HepG2 (cell line): ENCODE results near the gene CNNM3. TPM values are rescaled to one million over a fixed set of nuclear protein-coding genes. Genes with fewer than 3 reads are reported as not detected.

Experiments
- ARNTL ChIP-seq: sonication (generic); formaldehyde crosslinking; IDR thresholded peaks from 2 replicates; pipeline ENCODE4 v1.4.0; 2020; ENCODE audit warnings: mild to moderate bottlenecking, missing genetic modification reagents
- LRRFIP1 ChIP-seq: sonication (generic); formaldehyde crosslinking; conservative IDR thresholded peaks from 2 replicates; pipeline ENCODE4 v1.4.0; 2020; ENCODE audit warnings: missing genetic modification reagents
- NFIB ChIP-seq: sonication (generic); formaldehyde crosslinking; IDR thresholded peaks from 2 replicates; pipeline ENCODE4 v1.9.0; 2021; ENCODE audit warnings: missing genetic modification reagents, mild to moderate bottlenecking, borderline replicate concordance
- SP4 ChIP-seq: sonication (generic); formaldehyde crosslinking; IDR thresholded peaks from 2 replicates; pipeline ENCODE4 v1.8.1; 2023; ENCODE audit warnings: mild to moderate bottlenecking, missing genetic modification reagents
- THAP7 ChIP-seq: sonication (generic); formaldehyde crosslinking; IDR thresholded peaks from 2 replicates; pipeline ENCODE4 v1.8.1; 2023; ENCODE audit warnings: mild to moderate bottlenecking, missing genetic modification reagents
- USF2 ChIP-seq, 2 experiments: sonication (generic) in 1 of 2; formaldehyde crosslinking in 1 of 2; IDR thresholded peaks; 2 replicates each; pipeline versions ENCODE4 v1.5.1 to v1.6.1; 2011 to 2020; ENCODE audit warnings: borderline replicate concordance in 1 of 2, low read depth in 1 of 2, low read length in 1 of 2, mild to moderate bottlenecking in 1 of 2, missing genetic modification reagents in 1 of 2, moderate library complexity in 1 of 2
- ZNF564 ChIP-seq: sonication (generic); formaldehyde crosslinking; IDR thresholded peaks from 2 replicates; pipeline ENCODE4 v1.8.1; 2023; ENCODE audit warnings: mild to moderate bottlenecking, missing genetic modification reagents
- ZNF580 ChIP-seq: IDR thresholded peaks from 2 replicates; pipeline ENCODE4 v1.6.1; 2016; ENCODE audit warnings: low read depth, borderline replicate concordance
- ZNF674 ChIP-seq: sonication (generic); formaldehyde crosslinking; IDR thresholded peaks from 2 replicates; pipeline ENCODE4 v1.5.0; 2020; ENCODE audit warnings: low read depth, mild to moderate bottlenecking, missing genetic modification reagents
- polyA plus RNA-seq, 8 experiments: library from polyadenylated mRNA; depleted of rRNA in 3 of 8; stranded (reverse) in 7 of 8; unstranded in 1 of 8; fragments of >200 nt; fragmentation: Illumina TruSeq in 4 of 8; extraction: Trizol in 4 of 8; gene quantifications; 2 replicates each; pipeline versions ENCODE4 v1.2.1 to v1.2.3, GENCODE V29; 2011 to 2016; ENCODE audit warnings: low read depth in 4 of 8, missing spikeins in 1 of 8, mixed read lengths in 1 of 8; ENCODE audit not compliant: insufficient read depth in 1 of 8
- total RNA-seq, 5 experiments: library from RNA; depleted of rRNA; stranded (reverse); fragments of >200 nt; fragmentation: Illumina TruSeq; extraction: Trizol; gene quantifications; 2 replicates each; pipeline ENCODE4 v1.2.3, GENCODE V29; 2016; ENCODE audit warnings: low read depth in 1 of 5
- TF ChIP-seq, protein P1 (sequence below): sonication (generic); formaldehyde crosslinking; IDR thresholded peaks from 2 replicates; pipeline ENCODE4 v1.8.0; 2022; ENCODE audit warnings: missing genetic modification reagents, mild to moderate bottlenecking, moderate library complexity, borderline replicate concordance
- TF ChIP-seq, protein P2 (sequence below): sonication (generic); formaldehyde crosslinking; IDR thresholded peaks from 2 replicates; pipeline ENCODE4 v1.5.0; 2020; ENCODE audit warnings: mild to moderate bottlenecking, missing genetic modification reagents, borderline replicate concordance
- TF ChIP-seq, protein P3 (sequence below): sonication (generic); formaldehyde crosslinking; IDR thresholded peaks from 2 replicates; pipeline ENCODE4 v1.8.0; 2022; ENCODE audit warnings: missing genetic modification reagents, mild to moderate bottlenecking, borderline replicate concordance
- TF ChIP-seq, protein P4 (sequence below): sonication (generic); formaldehyde crosslinking; IDR thresholded peaks from 2 replicates; pipeline ENCODE4 v1.5.0; 2020; ENCODE audit warnings: mild to moderate bottlenecking, missing genetic modification reagents, moderate library complexity

Gene CNNM3
- total and polyA plus RNA-seq, 2 of the 13 experiments (the other 11 are each of a cell fraction or from before 2014, with no cell fraction given): 21.2 to 27.9 TPM

- TF ChIP-seq, protein P1, sequence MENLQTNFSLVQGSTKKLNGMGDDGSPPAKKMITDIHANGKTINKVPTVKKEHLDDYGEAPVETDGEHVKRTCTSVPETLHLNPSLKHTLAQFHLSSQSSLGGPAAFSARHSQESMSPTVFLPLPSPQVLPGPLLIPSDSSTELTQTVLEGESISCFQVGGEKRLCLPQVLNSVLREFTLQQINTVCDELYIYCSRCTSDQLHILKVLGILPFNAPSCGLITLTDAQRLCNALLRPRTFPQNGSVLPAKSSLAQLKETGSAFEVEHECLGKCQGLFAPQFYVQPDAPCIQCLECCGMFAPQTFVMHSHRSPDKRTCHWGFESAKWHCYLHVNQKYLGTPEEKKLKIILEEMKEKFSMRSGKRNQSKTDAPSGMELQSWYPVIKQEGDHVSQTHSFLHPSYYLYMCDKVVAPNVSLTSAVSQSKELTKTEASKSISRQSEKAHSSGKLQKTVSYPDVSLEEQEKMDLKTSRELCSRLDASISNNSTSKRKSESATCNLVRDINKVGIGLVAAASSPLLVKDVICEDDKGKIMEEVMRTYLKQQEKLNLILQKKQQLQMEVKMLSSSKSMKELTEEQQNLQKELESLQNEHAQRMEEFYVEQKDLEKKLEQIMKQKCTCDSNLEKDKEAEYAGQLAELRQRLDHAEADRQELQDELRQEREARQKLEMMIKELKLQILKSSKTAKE (CRISPR knock-in tag): no peak
- TF ChIP-seq NFIB (CRISPR knock-in tag): no peak
- TF ChIP-seq, protein P2, sequence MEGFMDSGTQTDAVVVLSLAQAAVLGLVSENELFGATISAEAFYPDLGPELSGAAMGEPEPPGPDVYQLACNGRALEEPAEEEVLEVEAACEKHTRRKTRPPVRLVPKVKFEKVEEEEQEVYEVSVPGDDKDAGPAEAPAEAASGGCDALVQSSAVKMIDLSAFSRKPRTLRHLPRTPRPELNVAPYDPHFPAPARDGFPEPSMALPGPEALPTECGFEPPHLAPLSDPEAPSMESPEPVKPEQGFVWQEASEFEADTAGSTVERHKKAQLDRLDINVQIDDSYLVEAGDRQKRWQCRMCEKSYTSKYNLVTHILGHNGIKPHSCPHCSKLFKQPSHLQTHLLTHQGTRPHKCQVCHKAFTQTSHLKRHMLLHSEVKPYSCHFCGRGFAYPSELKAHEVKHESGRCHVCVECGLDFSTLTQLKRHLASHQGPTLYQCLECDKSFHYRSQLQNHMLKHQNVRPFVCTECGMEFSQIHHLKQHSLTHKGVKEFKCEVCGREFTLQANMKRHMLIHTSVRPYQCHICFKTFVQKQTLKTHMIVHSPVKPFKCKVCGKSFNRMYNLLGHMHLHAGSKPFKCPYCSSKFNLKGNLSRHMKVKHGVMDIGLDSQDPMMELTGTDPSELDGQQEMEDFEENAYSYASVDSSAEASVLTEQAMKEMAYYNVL (CRISPR knock-in tag): no peak
- peak; percentile 69; the same call in 1 of the 2 replicates for TF ChIP-seq SP4 (CRISPR knock-in tag)
- TF ChIP-seq ARNTL: peak; percentile 86
- TF ChIP-seq THAP7 (CRISPR knock-in tag): no peak
- TF ChIP-seq ZNF674: 0 out of 2 replicates have a peak, but pooled peaks have one; percentile 39
- TF ChIP-seq, protein P3, sequence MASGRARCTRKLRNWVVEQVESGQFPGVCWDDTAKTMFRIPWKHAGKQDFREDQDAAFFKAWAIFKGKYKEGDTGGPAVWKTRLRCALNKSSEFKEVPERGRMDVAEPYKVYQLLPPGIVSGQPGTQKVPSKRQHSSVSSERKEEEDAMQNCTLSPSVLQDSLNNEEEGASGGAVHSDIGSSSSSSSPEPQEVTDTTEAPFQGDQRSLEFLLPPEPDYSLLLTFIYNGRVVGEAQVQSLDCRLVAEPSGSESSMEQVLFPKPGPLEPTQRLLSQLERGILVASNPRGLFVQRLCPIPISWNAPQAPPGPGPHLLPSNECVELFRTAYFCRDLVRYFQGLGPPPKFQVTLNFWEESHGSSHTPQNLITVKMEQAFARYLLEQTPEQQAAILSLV (CRISPR knock-in tag): no peak; the same call in 1 of the 2 replicates
- TF ChIP-seq ZNF564: peak; percentile 33
- TF ChIP-seq, protein P4, sequence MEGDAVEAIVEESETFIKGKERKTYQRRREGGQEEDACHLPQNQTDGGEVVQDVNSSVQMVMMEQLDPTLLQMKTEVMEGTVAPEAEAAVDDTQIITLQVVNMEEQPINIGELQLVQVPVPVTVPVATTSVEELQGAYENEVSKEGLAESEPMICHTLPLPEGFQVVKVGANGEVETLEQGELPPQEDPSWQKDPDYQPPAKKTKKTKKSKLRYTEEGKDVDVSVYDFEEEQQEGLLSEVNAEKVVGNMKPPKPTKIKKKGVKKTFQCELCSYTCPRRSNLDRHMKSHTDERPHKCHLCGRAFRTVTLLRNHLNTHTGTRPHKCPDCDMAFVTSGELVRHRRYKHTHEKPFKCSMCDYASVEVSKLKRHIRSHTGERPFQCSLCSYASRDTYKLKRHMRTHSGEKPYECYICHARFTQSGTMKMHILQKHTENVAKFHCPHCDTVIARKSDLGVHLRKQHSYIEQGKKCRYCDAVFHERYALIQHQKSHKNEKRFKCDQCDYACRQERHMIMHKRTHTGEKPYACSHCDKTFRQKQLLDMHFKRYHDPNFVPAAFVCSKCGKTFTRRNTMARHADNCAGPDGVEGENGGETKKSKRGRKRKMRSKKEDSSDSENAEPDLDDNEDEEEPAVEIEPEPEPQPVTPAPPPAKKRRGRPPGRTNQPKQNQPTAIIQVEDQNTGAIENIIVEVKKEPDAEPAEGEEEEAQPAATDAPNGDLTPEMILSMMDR (CRISPR knock-in tag): peak; percentile 69
- no peak for TF ChIP-seq USF2 (IDR thresholded peaks at IDR 0.05; ENCODE audit: low read depth, low read length)
- no peak for TF ChIP-seq USF2 (CRISPR knock-in tag; IDR thresholded peaks at IDR 0.05; ENCODE audit: borderline replicate concordance)
- no peak for TF ChIP-seq LRRFIP1 (CRISPR knock-in tag)
- peak; percentile 14; the same call in 1 of the 2 replicates for TF ChIP-seq ZNF580 (CRISPR knock-in tag)
Measured at GRCh38 chr2:96868555-96869280, 52.6 kb downstream of the CNNM3 start (continued).
